ENCODE data around the gene ACTN4. TPM values are rescaled to one million over a fixed set of nuclear protein-coding genes. Genes with fewer than 3 reads are reported as not detected.

ACTN4 gene
- total and polyA plus RNA-seq, 2 experiments from 2014 or later, result 68.9 to 427 TPM

DNA sequence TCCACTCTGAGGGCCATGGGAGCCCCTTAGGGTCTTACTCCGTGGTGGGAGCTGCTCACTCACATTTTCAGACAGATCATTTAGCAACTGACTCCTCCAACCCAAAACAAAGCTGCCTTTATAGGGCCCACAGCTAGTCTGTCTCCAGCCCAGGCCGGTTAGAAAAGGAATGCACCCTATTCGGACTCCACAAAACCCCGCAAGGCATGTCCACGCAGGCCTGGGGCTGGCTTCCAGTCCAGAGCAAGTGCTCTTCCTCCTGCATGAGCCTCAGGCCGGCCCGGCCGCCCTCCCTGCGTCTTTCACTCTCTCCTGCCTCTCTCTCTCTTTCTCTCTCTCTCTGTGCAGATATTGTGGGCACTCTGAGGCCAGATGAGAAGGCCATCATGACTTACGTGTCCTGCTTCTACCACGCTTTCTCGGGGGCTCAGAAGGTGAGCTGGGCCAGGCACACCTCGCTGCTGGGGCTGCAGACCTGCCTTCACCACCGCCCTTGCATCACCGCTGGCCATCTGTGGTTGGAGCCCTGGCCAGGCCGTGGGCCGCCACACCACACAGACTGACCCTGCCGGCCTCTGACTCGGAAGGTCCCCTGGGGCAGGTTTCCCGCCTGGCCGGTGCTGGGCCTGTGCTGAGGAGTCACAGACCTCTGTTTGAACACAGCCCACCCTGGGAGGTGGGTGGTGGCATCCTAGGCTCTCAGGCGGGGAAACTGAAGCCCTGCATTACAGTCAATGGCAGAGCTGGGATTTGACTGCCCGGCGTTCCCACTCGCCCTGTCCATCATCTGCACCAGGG lies 63.7 kb downstream of the ACTN4 start (continued):
- TF ChIP-seq JUNB (IDR thresholded peaks at IDR 0.05; ENCODE audit: unreplicated experiment) (no peak), EZH2 (IDR thresholded peaks at IDR 0.05; ENCODE audit: low read depth, unreplicated experiment) (no peak)
- TF ChIP-seq, protein P1, sequence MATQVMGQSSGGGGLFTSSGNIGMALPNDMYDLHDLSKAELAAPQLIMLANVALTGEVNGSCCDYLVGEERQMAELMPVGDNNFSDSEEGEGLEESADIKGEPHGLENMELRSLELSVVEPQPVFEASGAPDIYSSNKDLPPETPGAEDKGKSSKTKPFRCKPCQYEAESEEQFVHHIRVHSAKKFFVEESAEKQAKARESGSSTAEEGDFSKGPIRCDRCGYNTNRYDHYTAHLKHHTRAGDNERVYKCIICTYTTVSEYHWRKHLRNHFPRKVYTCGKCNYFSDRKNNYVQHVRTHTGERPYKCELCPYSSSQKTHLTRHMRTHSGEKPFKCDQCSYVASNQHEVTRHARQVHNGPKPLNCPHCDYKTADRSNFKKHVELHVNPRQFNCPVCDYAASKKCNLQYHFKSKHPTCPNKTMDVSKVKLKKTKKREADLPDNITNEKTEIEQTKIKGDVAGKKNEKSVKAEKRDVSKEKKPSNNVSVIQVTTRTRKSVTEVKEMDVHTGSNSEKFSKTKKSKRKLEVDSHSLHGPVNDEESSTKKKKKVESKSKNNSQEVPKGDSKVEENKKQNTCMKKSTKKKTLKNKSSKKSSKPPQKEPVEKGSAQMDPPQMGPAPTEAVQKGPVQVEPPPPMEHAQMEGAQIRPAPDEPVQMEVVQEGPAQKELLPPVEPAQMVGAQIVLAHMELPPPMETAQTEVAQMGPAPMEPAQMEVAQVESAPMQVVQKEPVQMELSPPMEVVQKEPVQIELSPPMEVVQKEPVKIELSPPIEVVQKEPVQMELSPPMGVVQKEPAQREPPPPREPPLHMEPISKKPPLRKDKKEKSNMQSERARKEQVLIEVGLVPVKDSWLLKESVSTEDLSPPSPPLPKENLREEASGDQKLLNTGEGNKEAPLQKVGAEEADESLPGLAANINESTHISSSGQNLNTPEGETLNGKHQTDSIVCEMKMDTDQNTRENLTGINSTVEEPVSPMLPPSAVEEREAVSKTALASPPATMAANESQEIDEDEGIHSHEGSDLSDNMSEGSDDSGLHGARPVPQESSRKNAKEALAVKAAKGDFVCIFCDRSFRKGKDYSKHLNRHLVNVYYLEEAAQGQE (IDR thresholded peaks at IDR 0.05; ENCODE audit: unreplicated experiment), result no peak
- TF ChIP-seq, protein P2, sequence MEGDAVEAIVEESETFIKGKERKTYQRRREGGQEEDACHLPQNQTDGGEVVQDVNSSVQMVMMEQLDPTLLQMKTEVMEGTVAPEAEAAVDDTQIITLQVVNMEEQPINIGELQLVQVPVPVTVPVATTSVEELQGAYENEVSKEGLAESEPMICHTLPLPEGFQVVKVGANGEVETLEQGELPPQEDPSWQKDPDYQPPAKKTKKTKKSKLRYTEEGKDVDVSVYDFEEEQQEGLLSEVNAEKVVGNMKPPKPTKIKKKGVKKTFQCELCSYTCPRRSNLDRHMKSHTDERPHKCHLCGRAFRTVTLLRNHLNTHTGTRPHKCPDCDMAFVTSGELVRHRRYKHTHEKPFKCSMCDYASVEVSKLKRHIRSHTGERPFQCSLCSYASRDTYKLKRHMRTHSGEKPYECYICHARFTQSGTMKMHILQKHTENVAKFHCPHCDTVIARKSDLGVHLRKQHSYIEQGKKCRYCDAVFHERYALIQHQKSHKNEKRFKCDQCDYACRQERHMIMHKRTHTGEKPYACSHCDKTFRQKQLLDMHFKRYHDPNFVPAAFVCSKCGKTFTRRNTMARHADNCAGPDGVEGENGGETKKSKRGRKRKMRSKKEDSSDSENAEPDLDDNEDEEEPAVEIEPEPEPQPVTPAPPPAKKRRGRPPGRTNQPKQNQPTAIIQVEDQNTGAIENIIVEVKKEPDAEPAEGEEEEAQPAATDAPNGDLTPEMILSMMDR (conservative IDR thresholded peaks at IDR 0.05; ENCODE audit: low read depth in 2 of 2), result no peak

DNA sequence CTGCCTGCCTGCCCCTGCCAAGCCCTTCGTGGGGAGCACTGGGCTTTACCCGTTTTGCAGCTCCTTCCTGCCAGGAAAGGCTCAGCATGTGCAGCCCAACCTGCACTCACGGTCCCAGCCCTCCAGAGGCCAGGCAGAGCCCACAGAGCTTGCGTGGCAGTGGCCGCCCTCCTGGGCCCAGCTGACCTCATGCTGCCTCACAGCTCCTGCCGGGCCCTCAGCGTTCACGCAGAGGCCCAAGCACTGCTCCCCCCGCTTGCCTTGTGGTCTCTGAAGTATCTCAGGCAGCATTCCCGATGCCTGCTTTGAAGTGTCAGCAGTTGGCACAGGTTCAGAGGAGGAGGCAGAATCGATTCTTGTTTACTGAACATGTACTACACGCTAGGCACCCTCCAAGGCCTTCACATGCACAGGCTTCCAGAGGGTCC lies 64.3 kb downstream of the ACTN4 start:
- Histone ChIP-seq H4K20me1 (replicated peaks; ENCODE audit: insufficient read depth) (no peaks in the 10 kb centered on the region; the same call in 1 of the 2 replicates), H3K36me3 (ENCODE audit: insufficient read depth) (peaks cover 36% of the 10 kb centered on the region)
- TF ChIP-seq EZH2 (IDR thresholded peaks at IDR 0.05; ENCODE audit: low read depth, unreplicated experiment) (no peak), ZNF114 (CRISPR knock-in tag; IDR thresholded peaks at IDR 0.05) (no peak), STAT1 (IDR thresholded peaks at IDR 0.05; ENCODE audit: unreplicated experiment) (no peak), EZH2phosphoT487 (IDR thresholded peaks at IDR 0.05; ENCODE audit: unreplicated experiment) (no peak), JUNB (IDR thresholded peaks at IDR 0.05; ENCODE audit: unreplicated experiment) (no peak)
- TF ChIP-seq, protein P3, sequence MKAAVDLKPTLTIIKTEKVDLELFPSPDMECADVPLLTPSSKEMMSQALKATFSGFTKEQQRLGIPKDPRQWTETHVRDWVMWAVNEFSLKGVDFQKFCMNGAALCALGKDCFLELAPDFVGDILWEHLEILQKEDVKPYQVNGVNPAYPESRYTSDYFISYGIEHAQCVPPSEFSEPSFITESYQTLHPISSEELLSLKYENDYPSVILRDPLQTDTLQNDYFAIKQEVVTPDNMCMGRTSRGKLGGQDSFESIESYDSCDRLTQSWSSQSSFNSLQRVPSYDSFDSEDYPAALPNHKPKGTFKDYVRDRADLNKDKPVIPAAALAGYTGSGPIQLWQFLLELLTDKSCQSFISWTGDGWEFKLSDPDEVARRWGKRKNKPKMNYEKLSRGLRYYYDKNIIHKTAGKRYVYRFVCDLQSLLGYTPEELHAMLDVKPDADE (IDR thresholded peaks at IDR 0.05), result no peak
- TF ChIP-seq, protein P1 (IDR thresholded peaks at IDR 0.05; ENCODE audit: unreplicated experiment), result no peak
- TF ChIP-seq, protein P2 (conservative IDR thresholded peaks at IDR 0.05; ENCODE audit: low read depth in 2 of 2), result no peak

More for the DNA sequence above, 64.3 kb downstream of the ACTN4 start:
- H2AFZ ChIP-seq, result no peak overlapping the region
- Mint-ChIP-seq H3K4me3 (no peak overlapping the region), H3K36me3 (ENCODE audit: low read depth) (peaks cover 80% of the 10 kb centered on the region), H3K4me1 (no peaks in the 10 kb centered on the region), H3K9me3 (no peaks in the 10 kb centered on the region; the same call in 2 of the 3 replicates), H3K27ac (no peak overlapping the region), H3K27me3 (ENCODE audit: insufficient read depth, low read depth, poor library complexity) (peaks cover 21% of the 10 kb centered on the region)
- H3K4me3 ChIP-seq, result no peak overlapping the region
- H3K4me2 ChIP-seq, result no peak overlapping the region
- H3K27me3 ChIP-seq (ENCODE audit: insufficient read depth), result no peaks in the 10 kb centered on the region
- 0 out of 2 replicates have a peak, but pooled peaks cover 3% of the 10 kb centered on the region for H3F3A ChIP-seq (replicated peaks; ENCODE audit: low read depth)
- no peaks in the 10 kb centered on the region for H3K4me1 ChIP-seq (ENCODE audit: insufficient read depth)
- H3K79me2 ChIP-seq (replicated peaks; ENCODE audit: insufficient read depth), result no peaks in the 10 kb centered on the region; the same call in 1 of the 2 replicates
- no peaks in the 10 kb centered on the region for H3K9me2 ChIP-seq (ENCODE audit: insufficient read depth)
- no peak overlapping the region for H3K27ac ChIP-seq (ENCODE audit: low read depth)
- no peak for DNase-seq (ENCODE audit: low spot score)
- ATAC-seq, result no peak

All from GM23338 (cell line).